ENCODE data around the gene RGS19.

RGS19 gene

DNA sequence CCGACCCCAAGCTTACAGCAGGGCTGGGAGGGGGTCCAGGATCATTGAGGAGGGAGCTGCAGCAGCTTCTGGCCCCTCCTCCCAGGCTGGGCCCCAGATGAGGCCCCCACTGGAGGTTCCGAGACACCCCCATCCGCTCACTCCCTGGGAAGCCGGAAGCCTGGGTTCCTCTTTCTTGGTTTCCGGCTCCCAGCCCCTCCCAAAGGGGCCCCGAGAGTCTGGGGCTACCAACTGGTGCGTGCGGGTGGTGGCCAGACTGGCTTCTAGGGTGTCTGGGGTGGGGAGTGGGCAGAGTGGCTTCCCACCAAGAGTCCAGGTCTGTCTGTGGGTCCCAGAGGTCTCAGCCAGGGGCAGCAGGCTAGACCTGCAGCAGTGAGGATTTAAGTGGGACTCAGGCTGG lies 2.2 kb downstream of the RGS19 start:
- TF ChIP-seq CREB1 (IDR thresholded peaks at IDR 0.05; ENCODE audit: low read depth), result no peak
- no peak for TF ChIP-seq ZBTB7A (IDR thresholded peaks at IDR 0.05; ENCODE audit: low read depth)
- no peak for TF ChIP-seq NFIC (IDR thresholded peaks at IDR 0.05)
- no peak for TF ChIP-seq TAF1 (IDR thresholded peaks at IDR 0.05; ENCODE audit: low read depth)

DNA sequence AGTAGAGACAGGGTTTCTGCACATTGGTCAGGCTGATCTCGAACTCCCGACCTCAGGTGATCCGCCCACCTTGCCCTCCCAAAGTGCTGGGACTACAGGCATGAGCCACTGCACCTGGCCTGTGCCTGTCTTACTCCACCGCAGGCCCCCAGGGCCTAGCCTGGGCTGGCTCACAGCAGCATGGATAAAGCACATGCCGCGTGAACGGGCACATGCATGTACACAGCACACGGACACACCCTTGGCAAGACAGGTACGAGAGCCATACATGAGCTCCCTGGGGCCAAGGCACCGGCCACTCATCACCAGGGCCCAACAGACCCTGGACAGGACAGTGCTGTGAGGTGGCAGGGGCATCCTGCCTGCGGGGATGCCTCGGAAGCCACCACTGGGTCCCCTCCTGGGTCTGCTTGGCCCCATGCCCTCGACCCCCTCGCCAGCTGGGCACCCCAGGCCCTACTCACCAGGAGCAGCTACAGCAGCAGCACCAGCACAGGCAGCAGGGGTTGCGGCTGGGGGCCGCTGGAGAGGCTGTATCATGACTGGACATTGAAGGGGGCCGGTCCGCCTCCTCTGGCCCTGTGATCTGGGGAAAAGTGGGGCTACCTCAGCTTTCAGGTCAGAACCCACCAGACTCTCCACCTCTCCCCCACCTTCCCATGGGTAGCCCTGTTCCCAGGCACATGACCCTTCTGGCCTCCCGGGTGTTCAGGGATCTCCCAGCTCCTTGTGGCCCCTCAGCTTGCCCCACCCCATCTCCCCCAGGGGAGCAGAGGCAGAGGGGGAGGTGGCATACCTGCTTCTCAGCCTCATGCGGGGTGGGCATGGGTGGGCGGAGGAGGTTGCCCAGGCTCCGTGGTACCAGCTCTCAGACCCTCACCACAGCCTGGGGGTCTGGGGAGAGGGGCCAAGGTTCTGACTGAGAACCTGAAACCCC lies 3.0 kb downstream of the RGS19 start:
- TF ChIP-seq CREB1 (IDR thresholded peaks at IDR 0.05; ENCODE audit: low read depth) (no peak), ZBTB7A (IDR thresholded peaks at IDR 0.05; ENCODE audit: low read depth) (no peak), YY1 (IDR thresholded peaks at IDR 0.05; ENCODE audit: low read depth) (no peak), TAF1 (IDR thresholded peaks at IDR 0.05; ENCODE audit: low read depth) (no peak), CEBPB (IDR thresholded peaks at IDR 0.05) (no peak), TCF12 (IDR thresholded peaks at IDR 0.05; ENCODE audit: low read depth) (no peak), TEAD4 (IDR thresholded peaks at IDR 0.05) (no peak), EP300 (IDR thresholded peaks at IDR 0.05; ENCODE audit: borderline replicate concordance) (no peak), NFIC (IDR thresholded peaks at IDR 0.05) (no peak), FOXM1 (IDR thresholded peaks at IDR 0.05; ENCODE audit: borderline replicate concordance, low read depth) (no peak), EGR1 (IDR thresholded peaks at IDR 0.05) (no peak), RAD21 (IDR thresholded peaks at IDR 0.05; ENCODE audit: low read depth) (no peak)
- TF ChIP-seq, protein P1, sequence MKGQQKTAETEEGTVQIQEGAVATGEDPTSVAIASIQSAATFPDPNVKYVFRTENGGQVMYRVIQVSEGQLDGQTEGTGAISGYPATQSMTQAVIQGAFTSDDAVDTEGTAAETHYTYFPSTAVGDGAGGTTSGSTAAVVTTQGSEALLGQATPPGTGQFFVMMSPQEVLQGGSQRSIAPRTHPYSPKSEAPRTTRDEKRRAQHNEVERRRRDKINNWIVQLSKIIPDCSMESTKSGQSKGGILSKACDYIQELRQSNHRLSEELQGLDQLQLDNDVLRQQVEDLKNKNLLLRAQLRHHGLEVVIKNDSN (IDR thresholded peaks at IDR 0.05), result no peak
- TF ChIP-seq, protein P2, sequence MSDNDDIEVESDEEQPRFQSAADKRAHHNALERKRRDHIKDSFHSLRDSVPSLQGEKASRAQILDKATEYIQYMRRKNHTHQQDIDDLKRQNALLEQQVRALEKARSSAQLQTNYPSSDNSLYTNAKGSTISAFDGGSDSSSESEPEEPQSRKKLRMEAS (IDR thresholded peaks at IDR 0.05), result no peak
- TF ChIP-seq, protein P3, sequence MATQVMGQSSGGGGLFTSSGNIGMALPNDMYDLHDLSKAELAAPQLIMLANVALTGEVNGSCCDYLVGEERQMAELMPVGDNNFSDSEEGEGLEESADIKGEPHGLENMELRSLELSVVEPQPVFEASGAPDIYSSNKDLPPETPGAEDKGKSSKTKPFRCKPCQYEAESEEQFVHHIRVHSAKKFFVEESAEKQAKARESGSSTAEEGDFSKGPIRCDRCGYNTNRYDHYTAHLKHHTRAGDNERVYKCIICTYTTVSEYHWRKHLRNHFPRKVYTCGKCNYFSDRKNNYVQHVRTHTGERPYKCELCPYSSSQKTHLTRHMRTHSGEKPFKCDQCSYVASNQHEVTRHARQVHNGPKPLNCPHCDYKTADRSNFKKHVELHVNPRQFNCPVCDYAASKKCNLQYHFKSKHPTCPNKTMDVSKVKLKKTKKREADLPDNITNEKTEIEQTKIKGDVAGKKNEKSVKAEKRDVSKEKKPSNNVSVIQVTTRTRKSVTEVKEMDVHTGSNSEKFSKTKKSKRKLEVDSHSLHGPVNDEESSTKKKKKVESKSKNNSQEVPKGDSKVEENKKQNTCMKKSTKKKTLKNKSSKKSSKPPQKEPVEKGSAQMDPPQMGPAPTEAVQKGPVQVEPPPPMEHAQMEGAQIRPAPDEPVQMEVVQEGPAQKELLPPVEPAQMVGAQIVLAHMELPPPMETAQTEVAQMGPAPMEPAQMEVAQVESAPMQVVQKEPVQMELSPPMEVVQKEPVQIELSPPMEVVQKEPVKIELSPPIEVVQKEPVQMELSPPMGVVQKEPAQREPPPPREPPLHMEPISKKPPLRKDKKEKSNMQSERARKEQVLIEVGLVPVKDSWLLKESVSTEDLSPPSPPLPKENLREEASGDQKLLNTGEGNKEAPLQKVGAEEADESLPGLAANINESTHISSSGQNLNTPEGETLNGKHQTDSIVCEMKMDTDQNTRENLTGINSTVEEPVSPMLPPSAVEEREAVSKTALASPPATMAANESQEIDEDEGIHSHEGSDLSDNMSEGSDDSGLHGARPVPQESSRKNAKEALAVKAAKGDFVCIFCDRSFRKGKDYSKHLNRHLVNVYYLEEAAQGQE (IDR thresholded peaks at IDR 0.05; ENCODE audit: low read depth), result no peak

DNA sequence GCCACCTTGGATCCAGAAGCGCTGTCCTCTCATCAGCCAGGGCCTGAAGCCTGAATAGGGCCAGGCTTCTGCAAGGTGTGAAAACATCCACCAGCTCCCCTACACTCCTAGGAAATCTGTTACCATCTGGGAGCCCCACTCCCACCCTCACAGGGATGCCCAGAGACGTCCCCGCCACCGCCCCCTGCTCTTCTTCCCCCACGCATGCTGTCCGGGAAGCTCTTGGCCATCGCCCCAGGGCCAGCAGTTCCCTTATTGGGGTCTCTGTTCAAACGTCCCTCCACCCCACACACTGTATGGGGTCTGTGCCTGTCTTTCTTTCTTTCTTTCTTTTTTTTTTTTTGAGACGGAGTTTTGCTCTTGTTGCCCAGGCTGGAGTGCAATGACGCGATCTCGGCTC lies 3.8 kb downstream of the RGS19 start:
- TF ChIP-seq TAF1 (IDR thresholded peaks at IDR 0.05; ENCODE audit: low read depth), result no peak
- TF ChIP-seq, protein P3 (IDR thresholded peaks at IDR 0.05; ENCODE audit: low read depth), result no peak
- TF ChIP-seq, protein P1 (IDR thresholded peaks at IDR 0.05), result no peak
- TF ChIP-seq CREB1 (IDR thresholded peaks at IDR 0.05; ENCODE audit: low read depth), result no peak

DNA sequence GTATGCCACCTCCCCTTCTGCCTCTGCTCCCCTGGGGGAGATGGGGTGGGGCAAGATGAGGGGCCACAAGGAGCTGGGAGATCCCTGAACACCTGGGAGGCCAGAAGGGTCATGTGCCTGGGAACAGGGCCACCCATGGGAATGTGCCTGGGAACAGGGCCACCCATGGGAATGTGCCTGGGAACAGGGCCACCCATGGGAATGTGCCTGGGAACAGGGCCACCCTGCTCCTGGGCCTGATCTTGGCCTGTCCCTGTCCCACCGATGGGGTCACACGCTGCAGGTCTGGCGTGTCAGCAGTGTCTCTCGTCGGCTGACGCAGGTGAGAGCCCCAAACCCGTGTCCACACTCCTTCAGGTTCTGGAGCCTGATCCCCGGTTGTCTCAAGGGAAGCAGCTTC lies 4.4 kb downstream of the RGS19 start:
- TF ChIP-seq EP300 (IDR thresholded peaks at IDR 0.05; ENCODE audit: borderline replicate concordance) (no peak), EGR1 (IDR thresholded peaks at IDR 0.05) (no peak), TEAD4 (IDR thresholded peaks at IDR 0.05) (no peak), TAF1 (IDR thresholded peaks at IDR 0.05; ENCODE audit: low read depth) (no peak), RAD21 (IDR thresholded peaks at IDR 0.05; ENCODE audit: low read depth) (no peak), TCF12 (IDR thresholded peaks at IDR 0.05; ENCODE audit: low read depth) (no peak), CREB1 (IDR thresholded peaks at IDR 0.05; ENCODE audit: low read depth) (no peak), NFIC (IDR thresholded peaks at IDR 0.05) (no peak), FOXM1 (IDR thresholded peaks at IDR 0.05; ENCODE audit: borderline replicate concordance, low read depth) (no peak), ZBTB7A (IDR thresholded peaks at IDR 0.05; ENCODE audit: low read depth) (no peak), YY1 (IDR thresholded peaks at IDR 0.05; ENCODE audit: low read depth) (no peak), CEBPB (IDR thresholded peaks at IDR 0.05) (no peak)
- TF ChIP-seq, protein P2 (IDR thresholded peaks at IDR 0.05), result no peak
- TF ChIP-seq, protein P3 (IDR thresholded peaks at IDR 0.05; ENCODE audit: low read depth), result no peak
- TF ChIP-seq, protein P1 (IDR thresholded peaks at IDR 0.05), result no peak
